GM19099 (cell line): ENCODE data around the gene SREK1IP1.

Experiments
- POLR2A ChIP-seq: IDR thresholded peaks from 3 replicates; pipeline ENCODE4 v1.6.1; 2011; ENCODE audit warnings: low read depth; ENCODE audit not compliant: insufficient read length; ENCODE audit errors: extremely low read depth

SREK1IP1 gene

GRCh38 chr5:64707191-64707590 lies 61.3 kb downstream of the SREK1IP1 start:
- TF ChIP-seq POLR2A: no peak

DNA sequence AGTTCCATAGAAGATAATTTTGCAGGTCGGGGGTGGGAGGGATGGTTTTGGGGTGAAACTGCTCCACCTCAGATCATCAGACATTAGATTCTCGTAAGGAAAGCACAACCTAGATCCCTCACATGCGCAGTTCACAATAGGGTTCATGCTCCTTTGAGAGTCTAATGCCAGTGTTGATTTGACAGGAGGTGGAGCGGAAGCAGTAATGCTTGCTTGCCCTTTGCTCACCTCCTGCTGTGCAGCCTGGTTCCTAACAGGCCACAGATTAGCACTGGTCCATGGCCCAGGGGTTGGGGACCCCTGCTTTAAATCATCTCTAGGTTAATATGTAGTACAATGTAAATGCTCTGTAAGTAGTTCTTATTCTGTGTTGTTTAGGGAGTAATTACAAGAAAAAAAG lies 67.7 kb downstream of the SREK1IP1 start:
- no peak for TF ChIP-seq POLR2A

DNA sequence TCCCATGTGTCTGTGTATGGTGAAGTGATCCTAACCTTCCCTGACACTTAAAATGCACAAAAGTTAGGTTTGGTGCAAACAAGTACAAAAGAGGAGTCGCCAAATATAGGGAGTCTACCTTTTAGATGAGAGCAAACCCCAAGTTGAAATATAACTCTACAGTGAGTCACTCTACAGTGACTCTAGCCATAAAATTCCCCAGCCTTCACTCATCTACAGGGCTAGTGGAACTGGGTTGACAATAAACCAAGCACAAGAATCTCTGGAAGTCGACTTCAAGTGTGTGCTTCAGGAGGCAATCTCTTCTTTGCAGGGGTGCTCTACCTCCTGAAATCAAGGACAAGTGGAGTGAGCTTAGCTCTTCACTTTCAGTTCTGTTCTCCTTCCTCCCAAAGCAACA lies 74.9 kb downstream of the SREK1IP1 start:
- no peak for TF ChIP-seq POLR2A

DNA sequence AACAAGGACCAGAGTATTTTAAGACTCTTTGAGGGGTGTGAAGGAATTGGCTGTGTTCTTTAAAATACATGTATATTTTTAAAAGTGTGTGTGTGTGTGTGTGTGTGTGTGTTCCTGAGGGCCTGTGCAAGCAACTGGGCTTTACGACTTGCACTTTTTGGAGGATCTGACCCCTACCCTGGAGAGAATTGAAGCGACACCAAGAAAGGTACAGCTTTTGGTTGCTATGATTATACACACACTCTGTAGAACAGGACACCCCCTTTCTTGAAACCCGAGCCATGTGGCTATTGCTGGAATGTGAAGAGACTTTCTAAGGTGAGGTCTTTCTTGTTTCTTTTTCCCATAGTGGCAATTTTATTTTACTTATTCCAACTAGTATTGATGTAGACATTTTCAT lies 77.2 kb downstream of the SREK1IP1 start:
- no peak for TF ChIP-seq POLR2A

GRCh38 chr5:64690417-64691151 lies 77.9 kb downstream of the SREK1IP1 start, which contains the start of gene SHISAL2B:
Gene SHISAL2B (plus strand): TSS chr5:64690503. CDS start chr5:64690624, 121 bp downstream.
- no peak for TF ChIP-seq POLR2A

GRCh38 chr5:64690104-64690416 lies 78.4 kb downstream of the SREK1IP1 start:
- TF ChIP-seq POLR2A: no peak

GRCh38 chr5:64688965-64689364 lies 79.5 kb downstream of the SREK1IP1 start:
- no peak for TF ChIP-seq POLR2A

DNA sequence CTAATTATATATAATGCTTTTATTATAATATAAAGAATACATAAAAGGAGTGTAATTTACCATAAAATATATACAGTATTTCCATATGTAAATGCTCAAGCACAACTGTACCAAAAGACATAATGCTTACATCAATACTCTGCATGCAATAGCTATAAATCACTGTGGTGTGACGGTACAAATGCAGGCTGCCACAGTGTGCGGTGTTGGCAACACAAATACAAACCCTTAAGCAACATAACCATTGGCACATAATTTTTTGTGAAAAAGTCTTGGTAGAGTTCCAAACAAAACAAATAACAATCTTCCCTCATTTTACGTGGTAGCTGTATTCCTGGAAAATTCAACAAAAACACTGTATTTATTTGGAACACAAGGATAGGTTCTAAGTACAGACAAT lies 80.1 kb downstream of the SREK1IP1 start:
- TF ChIP-seq POLR2A: no peak

DNA sequence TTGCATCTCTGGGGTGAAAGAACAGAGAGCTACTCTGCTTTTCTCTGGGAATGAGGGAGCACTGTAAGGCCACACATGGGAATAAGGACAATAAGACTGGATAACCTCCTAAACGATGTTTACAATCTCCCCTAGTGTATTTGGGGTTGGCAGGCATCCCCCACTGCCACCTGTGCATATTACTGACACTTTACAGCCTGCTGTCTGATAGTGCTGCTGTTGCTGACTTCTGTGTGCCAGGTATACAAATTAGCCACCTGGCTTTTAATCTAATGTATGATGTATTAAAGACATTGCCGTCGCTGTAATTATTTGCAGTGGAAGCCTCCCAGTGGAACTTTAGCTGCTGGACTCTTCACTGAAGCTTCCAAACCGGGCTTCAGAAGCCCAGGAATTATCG lies 82.6 kb downstream of the SREK1IP1 start:
- TF ChIP-seq POLR2A: no peak

DNA sequence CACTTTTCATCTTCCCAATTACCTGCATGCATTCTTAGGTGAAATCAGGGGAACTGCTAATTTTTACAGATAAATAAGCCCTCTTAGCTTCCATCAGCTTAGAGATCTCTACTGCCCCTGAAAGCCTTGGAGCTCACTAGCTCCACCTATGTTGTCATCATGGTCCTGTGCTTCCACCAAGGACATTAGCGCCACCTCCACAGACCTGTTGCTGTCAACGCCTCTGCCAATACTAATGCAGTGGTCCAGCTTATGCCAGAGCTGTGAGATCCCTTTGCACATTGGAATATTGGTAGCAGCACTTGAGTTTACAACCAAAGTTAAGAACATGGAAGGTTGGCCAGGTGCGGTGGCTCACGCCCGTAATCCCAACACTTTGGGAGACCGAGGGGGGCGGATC lies 85.9 kb downstream of the SREK1IP1 start:
- TF ChIP-seq POLR2A: no peak

DNA sequence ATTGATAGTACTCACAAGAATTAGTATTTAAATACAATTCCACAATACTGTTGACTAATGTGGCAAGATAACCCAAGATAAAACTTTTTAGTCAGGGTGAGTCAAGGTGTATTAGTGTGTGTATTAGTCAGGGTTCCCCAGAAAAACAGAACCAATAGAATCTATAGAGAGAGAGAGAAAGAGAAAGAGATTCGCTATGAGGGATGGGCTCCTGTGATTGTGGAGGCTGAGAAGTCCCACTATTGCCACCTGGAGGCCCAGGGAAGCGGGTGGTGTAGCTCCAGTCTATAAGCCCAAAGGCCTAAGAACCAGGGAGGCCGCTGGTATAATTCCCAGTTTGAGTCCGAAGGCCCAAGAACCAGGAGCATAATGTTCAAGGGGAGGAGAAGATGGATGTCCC lies 88.2 kb downstream of the SREK1IP1 start:
- TF ChIP-seq POLR2A: no peak

DNA sequence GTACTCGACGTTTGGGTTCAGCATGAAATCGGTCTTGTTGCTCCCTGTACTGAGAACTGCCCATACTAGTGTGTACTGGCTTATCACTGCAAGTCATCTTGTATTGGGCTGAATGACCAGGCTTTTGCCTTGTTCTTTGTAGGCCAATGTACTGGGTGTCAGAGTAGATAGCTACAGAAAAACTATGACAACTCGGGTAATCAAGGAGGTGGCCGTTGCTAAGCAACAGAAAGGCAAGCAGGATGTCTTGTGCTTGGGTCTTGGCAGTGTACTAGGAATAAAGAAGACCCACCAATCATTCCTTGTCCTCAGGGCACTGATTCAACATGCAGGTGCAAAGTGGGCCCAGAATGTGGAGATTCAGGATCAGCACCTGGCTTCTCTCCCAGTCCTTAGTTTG lies 90.1 kb downstream of the SREK1IP1 start:
- no peak for TF ChIP-seq POLR2A

GRCh38 chr5:64671678-64672077 lies 96.8 kb downstream of the SREK1IP1 start:
- TF ChIP-seq POLR2A: no peak

DNA sequence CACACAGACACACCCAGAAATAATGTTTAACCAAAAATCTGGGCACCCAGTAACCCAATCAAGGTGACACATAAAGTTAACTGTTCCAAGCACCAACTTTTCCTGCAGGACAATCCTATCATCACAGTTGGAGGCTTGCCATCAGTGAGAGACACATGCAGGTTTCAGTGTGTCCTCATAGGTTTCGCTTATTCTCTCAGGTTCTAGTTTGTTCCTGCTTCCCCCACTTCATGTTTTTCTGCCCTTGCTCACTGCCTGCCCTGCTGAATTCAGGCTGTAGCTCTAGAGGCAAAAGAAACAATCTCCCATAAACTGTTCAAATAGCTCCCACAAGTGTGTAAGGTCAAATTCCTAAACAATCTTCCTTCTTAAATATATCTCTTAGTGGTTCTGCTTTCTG lies 98.2 kb downstream of the SREK1IP1 start:
- TF ChIP-seq POLR2A: no peak
